Pons (tissue), 1 donor: ENCODE results near the gene PTCHD1.

Experiments used
- DNase-seq: peaks from one replicate; pipeline ENCODE4 v3.0.0-alpha.2; 2016; ENCODE audit warnings: low spot score

Gene PTCHD1

GRCh38 chrX:23356189-23356588 lies 21.5 kb downstream of the PTCHD1 start:
- DNase-seq = no peak

DNA sequence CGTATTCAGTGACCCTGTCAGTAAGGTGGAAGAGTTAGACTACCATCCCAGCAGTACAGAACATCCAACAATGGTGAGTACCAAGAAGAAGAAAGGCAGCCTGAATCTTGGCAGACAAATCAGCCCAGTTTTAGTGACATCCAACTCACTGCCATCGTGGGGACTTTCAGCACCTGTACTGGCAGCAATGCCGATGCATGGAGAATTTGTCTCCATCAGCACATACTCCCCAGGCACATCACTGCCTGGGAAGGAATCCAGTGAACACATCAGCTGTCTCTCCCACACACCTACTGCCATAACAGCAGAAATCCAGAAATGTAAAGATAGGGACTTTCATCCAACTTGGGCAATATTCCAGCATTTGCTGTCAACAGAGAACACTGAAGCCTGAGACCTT lies 29.8 kb downstream of the PTCHD1 start:
- DNase-seq = no peak

- no peak for DNase-seq
Observed at GRCh38 chrX:23365541-23365940, 30.9 kb downstream of the PTCHD1 start.

DNA sequence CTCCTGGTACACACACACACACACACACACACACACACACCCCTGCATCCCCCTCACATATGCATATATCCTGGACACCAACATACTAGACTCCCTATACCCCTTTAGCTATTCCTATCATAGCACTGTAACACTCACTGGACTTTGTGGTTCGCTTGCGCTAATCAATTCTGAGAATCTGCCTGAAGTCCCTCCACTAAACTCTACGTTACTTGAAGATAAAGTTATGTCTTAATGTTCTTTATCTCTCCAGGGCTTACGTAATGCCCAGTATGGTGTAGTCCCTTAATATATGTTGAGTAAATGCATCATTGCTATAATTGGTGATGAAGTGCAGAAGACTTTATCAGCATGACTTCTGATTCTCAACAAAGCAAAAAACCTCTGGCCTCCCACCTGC lies 32.3 kb downstream of the PTCHD1 start:
- DNase-seq = no peak

- DNase-seq = no peak
Observed at GRCh38 chrX:23369027-23369426, 34.4 kb downstream of the PTCHD1 start.

DNA sequence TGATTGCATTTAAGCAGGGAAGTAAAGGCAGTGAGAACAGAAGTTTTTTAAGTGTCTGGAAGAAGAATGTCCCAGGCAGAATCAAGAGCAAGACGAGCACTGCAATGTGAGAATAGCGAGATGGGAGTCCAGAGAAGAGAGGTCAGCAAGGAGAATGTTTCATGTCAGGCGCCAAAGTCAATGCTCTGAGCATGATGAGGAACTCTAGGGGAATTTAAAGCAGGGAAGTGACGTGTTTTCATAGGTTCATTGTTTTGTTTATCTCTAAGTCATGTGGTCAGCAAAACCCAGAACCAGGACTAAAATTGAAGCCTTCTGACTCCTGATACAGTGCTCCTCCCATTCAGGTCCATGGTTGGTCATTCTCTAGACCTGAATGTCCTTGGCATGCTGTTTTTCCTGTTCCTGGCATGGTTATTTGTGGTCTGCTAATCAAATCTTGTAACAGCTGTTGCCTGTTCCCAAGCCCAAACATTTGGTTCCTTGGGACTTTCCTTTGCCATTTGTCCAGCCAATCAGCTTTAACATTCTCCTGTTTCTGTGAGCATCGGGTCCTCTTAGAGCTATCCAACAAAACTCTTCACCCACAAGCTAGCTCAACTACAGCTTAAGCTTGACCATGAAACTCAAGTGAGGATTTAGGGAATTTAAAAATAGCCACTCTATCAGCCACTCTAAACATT lies 37.7 kb downstream of the PTCHD1 start:
- no peak for DNase-seq

- DNase-seq = no peak
Observed at GRCh38 chrX:23373129-23373804, 38.6 kb downstream of the PTCHD1 start.

GRCh38 chrX:23374291-23374690 lies 39.6 kb downstream of the PTCHD1 start:
- DNase-seq = no peak

DNA sequence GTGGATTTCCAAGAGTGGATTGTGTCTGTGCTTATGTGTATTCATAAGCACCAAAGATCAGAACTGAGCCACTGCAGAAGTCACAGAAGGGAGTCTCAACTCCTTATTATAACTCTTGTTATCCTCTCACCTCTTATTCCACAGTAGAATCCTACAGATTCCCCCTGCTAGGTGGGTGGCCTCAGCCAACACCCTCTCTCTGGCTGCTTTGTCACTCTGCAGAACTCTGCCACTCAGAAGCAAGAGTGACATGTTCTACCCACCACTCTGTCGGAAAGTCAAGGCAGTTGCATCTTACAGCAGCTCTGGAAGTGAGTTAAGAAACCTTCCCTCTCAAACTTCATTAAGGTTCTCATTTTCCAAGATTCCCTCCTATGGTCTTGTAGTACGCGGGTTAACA lies 41.9 kb downstream of the PTCHD1 start:
- no peak for DNase-seq

DNA sequence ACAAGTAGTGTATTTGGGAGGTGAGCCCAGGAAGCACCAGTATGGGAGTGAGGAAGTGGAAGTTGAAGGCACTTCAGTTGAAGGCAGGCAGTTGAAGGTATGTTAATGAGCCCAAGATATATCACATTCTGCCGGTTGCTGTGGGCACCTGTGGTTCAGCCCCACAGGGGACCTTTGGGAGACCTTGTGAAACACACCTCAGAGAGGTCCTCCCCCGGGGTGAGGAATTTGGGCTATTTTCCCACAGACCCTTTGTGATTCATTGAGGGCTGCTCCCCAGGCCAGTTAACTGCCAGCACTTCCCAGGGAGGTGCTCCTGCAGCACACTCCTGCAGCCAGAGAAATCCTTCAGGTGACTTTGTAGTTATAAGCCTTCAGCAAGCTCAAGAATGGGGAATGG lies 45.9 kb downstream of the PTCHD1 start:
- no peak for DNase-seq

GRCh38 chrX:23381099-23382087 lies 46.7 kb downstream of the PTCHD1 start:
- no peak for DNase-seq

- no peak for DNase-seq
Observed at GRCh38 chrX:23382572-23382971, 47.9 kb downstream of the PTCHD1 start.

DNA sequence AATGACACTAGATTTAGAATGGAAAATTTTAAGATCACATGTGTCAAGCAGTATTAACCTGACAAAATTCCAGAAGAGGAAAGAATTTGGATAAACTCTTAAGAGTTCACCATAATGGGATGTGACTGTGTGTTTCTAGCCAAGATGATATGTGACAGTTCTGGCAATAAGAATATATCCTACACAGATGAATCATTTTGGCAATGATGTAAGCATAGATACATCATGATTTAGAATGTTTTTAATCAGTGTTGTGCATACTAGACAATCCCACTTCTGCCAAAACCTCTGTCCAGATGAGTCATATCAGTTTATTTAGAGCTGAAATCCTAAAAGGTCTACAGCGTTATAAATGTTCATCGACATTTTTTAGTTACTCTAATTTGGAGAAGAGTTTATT lies 48.8 kb downstream of the PTCHD1 start:
- DNase-seq = no peak

DNA sequence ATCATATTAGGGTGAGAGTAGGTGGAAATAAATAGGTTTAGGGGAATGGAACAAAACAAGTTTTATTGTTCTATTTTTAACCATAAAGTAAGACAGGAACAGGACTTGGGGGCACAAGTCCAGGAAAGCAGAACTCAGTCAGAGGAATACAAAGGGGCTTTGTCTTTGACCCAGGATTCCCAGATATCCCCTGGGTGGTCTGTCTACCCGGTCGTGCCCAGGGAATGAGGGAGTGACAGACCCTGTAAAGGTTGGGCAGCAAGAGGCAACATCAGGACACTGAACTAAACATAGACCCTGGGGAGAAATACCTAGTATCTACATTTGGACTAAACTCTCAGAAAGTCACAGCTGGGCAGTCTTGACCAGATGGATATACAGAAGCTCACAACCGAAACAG lies 50.6 kb downstream of the PTCHD1 start:
- no peak for DNase-seq

DNA sequence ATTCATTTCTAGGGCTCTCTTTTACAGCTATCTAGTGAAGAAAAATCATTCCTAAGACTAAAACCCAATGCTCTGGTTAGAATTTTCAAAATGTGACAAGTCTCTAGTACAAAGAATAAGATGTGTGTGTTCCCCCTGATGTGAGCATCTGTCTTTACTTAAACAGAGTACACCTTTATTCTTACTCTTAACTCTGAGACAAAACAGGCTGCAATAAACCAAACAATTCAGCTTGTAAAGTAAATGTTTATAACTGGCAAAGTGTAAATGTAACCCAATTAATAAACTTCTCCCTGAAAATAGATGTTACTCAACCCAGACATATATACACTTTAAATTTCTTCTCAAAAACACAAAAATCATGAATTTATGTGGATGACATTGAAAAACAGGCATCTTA lies 51.6 kb downstream of the PTCHD1 start:
- no peak for DNase-seq

GRCh38 chrX:23386726-23387125 lies 52.1 kb downstream of the PTCHD1 start:
- DNase-seq = no peak

- DNase-seq = no peak
Observed at GRCh38 chrX:23387550-23388184, 53.0 kb downstream of the PTCHD1 start.

- DNase-seq = no peak
Observed at GRCh38 chrX:23389196-23389792, 54.6 kb downstream of the PTCHD1 start.

GRCh38 chrX:23390979-23391378 lies 56.3 kb downstream of the PTCHD1 start:
- no peak for DNase-seq

DNA sequence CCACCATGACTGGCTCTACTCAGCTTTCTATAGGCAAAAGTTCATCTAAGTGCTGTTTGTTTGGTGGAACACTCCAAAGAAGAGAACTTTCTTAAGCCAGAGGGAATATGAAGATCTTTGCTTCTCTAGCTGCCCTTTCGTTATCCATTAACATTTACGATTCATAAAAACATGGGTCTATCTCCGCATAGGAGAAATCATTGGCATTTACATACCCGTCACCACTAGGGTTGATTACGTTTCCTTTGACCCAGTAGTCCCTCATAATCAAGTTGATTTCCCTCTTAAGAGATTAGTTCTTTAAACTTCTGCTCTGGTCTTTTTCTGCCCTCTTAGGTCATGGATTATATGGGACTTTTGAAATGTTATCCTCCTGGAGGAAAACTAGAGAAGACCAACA lies 57.5 kb downstream of the PTCHD1 start:
- DNase-seq = no peak

GRCh38 chrX:23394421-23394820 lies 59.8 kb downstream of the PTCHD1 start:
- DNase-seq = no peak

DNA sequence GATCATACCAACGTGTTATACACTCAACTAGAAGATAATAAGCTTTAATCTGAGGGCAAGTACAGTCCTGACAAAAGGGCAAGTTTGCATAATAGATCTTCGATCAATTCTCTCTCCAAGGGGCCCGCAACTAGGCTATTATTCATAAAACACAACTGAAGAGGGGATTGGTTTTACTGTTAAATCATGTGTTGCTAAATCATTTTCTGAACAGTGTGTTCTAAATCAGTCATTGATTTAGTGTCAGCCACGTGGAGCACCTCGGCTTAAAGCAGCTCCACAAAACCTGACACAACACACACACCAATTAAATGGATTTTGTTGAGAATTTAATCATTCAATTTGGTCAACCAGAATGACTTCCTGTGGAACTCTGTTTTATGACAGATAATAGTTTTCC lies 61.6 kb downstream of the PTCHD1 start:
- no peak for DNase-seq
